Gastroesophageal sphincter (tissue), 4 donors: ENCODE results near the gene LRBA. TPM values are rescaled to one million over a fixed set of nuclear protein-coding genes. Genes with fewer than 3 reads are reported as not detected.

Experiments used
- ATAC-seq: fragments of 150-250 bp; one replicate; pipeline ENCODE4 v1.9.1; 2016; ENCODE audit warnings: mild to moderate bottlenecking, moderate library complexity
- H3K27ac ChIP-seq, 4 donors: fragments of 200-600 bp; sonication (generic) in 3 of 4; 1 replicate in 3 of 4; 2 replicates in 1 of 4; pipeline ENCODE4 v1.5.1; 2016 to 2019
- H3K27me3 ChIP-seq: fragments of 200-600 bp; sonication (generic); one replicate; pipeline ENCODE4 v1.5.1; 2019
- H3K36me3 ChIP-seq, 2 donors: fragments of 200-600 bp; sonication (generic); one replicate each; pipeline ENCODE4 v1.5.1; 2019; ENCODE audit warnings: control low read depth in 1 of 2
- H3K4me1 ChIP-seq, 3 donors: fragments of 200-600 bp; sonication (generic); 1 replicate in 2 of 3; 2 replicates in 1 of 3; pipeline ENCODE4 v1.5.1; 2016 to 2019; ENCODE audit warnings: control low read depth in 2 of 3
- H3K4me3 ChIP-seq, 2 donors: fragments of 200-600 bp; sonication (generic); one replicate each; pipeline ENCODE4 v1.5.1; 2019; ENCODE audit warnings: mild to moderate bottlenecking in 1 of 2, moderate library complexity in 1 of 2
- H3K9me3 ChIP-seq, 3 donors: fragments of 200-600 bp; sonication (generic); one replicate each; pipeline ENCODE4 v1.5.1; 2017 to 2019; ENCODE audit warnings: control low read depth in 2 of 3
- CTCF ChIP-seq, 4 experiments: fragments of 200-600 bp in 2 of 4; fragments of 450-650 bp in 2 of 4; sonication (generic) in 1 of 4; IDR thresholded peaks; one replicate each; pipeline ENCODE4 v1.5.1; 2017 to 2019; ENCODE audit warnings: antibody characterized with exemption in 4 of 4, mild to moderate bottlenecking in 2 of 4, moderate library complexity in 2 of 4
- EP300 ChIP-seq: sonication (generic); formaldehyde crosslinking; IDR thresholded peaks from one replicate; pipeline ENCODE4 v1.6.1; 2017; ENCODE audit warnings: antibody characterized with exemption, mild to moderate bottlenecking
- POLR2A ChIP-seq, 2 donors: fragments of 450-650 bp; IDR thresholded peaks; one replicate each; pipeline ENCODE4 v1.6.1; 2017; ENCODE audit warnings: antibody characterized with exemption in 2 of 2, mild to moderate bottlenecking in 2 of 2, moderate library complexity in 1 of 2
- POLR2AphosphoS5 ChIP-seq: sonication (generic); formaldehyde crosslinking; IDR thresholded peaks from one replicate; pipeline ENCODE4 v1.6.1; 2017; ENCODE audit warnings: antibody characterized with exemption
- WGBS, 2 donors: methylation state at CpG; one replicate each; pipeline ENCODE4 v1.1.5; 2018; ENCODE audit warnings: low coverage in 1 of 2; 5-methylcytosine and 5-hydroxymethylcytosine counted together
- total RNA-seq, 4 donors: library from RNA; depleted of rRNA; stranded (reverse); fragments of >200 nt; gene quantifications; one replicate each; pipeline ENCODE4 v1.1.0, GENCODE V29; 2016

The LRBA gene
- total RNA-seq, 4 donors from 2014 or later, result 18.4 to 35.0 (median 23.2) TPM

- no peak overlapping the region for H3K4me3 ChIP-seq
- TF ChIP-seq POLR2A (IDR thresholded peaks at IDR 0.05) (no peak), EP300 (no peak), CTCF (IDR thresholded peaks at IDR 0.05) (no peak), POLR2AphosphoS5 (no peak)
- peak overlapping the region; percentile 70 to 81 (median 76) for H3K27ac ChIP-seq
- no peak for ATAC-seq
- H3K4me1 ChIP-seq, result peaks cover 11 to 34% (median 15%) of the 10 kb centered on the region in 3 donors
- H3K9me3 ChIP-seq, result no peaks in the 10 kb centered on the region
- H3K27me3 ChIP-seq, result no peaks in the 10 kb centered on the region
- peaks cover 0 to 31% of the 10 kb centered on the region in 2 donors for H3K36me3 ChIP-seq
Measured at GRCh38 chr4:150236626-150237025, 778.5 kb downstream of the LRBA start.

GRCh38 chr4:150235808-150236271 is 779.2 kb downstream of the LRBA start:
- H3K4me3 ChIP-seq, result no peak overlapping the region
- ATAC-seq, result no peak

GRCh38 chr4:150235317-150235716 is 779.8 kb downstream of the LRBA start:
- Histone ChIP-seq H3K4me3 (no peak overlapping the region), H3K9me3 (no peaks in the 10 kb centered on the region), H3K27me3 (no peaks in the 10 kb centered on the region), H3K27ac (peak overlapping the region; percentile 70 to 81 (median 76)), H3K36me3 (peaks cover 0 to 29% of the 10 kb centered on the region in 2 donors), H3K4me1 (peaks cover 11 to 39% (median 15%) of the 10 kb centered on the region in 3 donors)
- no peak for ATAC-seq
- TF ChIP-seq CTCF (IDR thresholded peaks at IDR 0.05) (no peak), POLR2AphosphoS5 (no peak)
- WGBS, 2 donors, result 58 to 91% methylated on average over 5 of the region's 5 CpGs

More at GRCh38 chr4:150235808-150236271, 779.2 kb downstream of the LRBA start:
- TF ChIP-seq CTCF (IDR thresholded peaks at IDR 0.05), result no peak
- no peak for TF ChIP-seq POLR2AphosphoS5
- 22 to 37% methylated on average over 4 to 5 of the region's 6 CpGs for WGBS, 2 donors
- Histone ChIP-seq H3K9me3 (no peaks in the 10 kb centered on the region), H3K27me3 (no peaks in the 10 kb centered on the region), H3K4me1 (peaks cover 11 to 39% (median 15%) of the 10 kb centered on the region in 3 donors), H3K36me3 (peaks cover 0 to 29% of the 10 kb centered on the region in 2 donors), H3K27ac (peak overlapping the region; percentile 70 to 81 (median 76))

- Histone ChIP-seq H3K4me1 (peaks cover 11 to 44% (median 15%) of the 10 kb centered on the region in 3 donors), H3K27me3 (no peaks in the 10 kb centered on the region), H3K36me3 (peaks cover 0 to 29% of the 10 kb centered on the region in 2 donors), H3K9me3 (no peaks in the 10 kb centered on the region), H3K27ac (no peak overlapping the region), H3K4me3 (no peak overlapping the region)
- no peak for ATAC-seq
- 78 to 91% methylated on average over 4 of the region's 5 CpGs for WGBS, 2 donors
- TF ChIP-seq CTCF (IDR thresholded peaks at IDR 0.05) (no peak), EP300 (no peak), POLR2AphosphoS5 (no peak), POLR2A (IDR thresholded peaks at IDR 0.05) (no peak)
Measured at GRCh38 chr4:150234246-150234645, 780.8 kb downstream of the LRBA start.

- H3K4me1 ChIP-seq, result peaks cover 7 to 38% (median 10%) of the 10 kb centered on the region in 3 donors
- 79 to 85% methylated on average over 4 of the region's 6 CpGs for WGBS, 2 donors
- ATAC-seq, result no peak
Measured at GRCh38 chr4:150232029-150232428, 783.1 kb downstream of the LRBA start.

More at GRCh38 chr4:150232029-150232428, 783.1 kb downstream of the LRBA start:
- Histone ChIP-seq H3K27ac (peak overlapping the region in 2 of 4 donors; percentile 4 to 35), H3K36me3 (peaks cover 0 to 29% of the 10 kb centered on the region in 2 donors), H3K27me3 (no peaks in the 10 kb centered on the region), H3K9me3 (no peaks in the 10 kb centered on the region), H3K4me3 (no peak overlapping the region)
- no peak for TF ChIP-seq EP300
- TF ChIP-seq POLR2A (IDR thresholded peaks at IDR 0.05), result no peak
- no peak for TF ChIP-seq POLR2AphosphoS5
- no peak for TF ChIP-seq CTCF (IDR thresholded peaks at IDR 0.05)
